Measurements from ENCODE around the gene ATP9A.

DNA sequence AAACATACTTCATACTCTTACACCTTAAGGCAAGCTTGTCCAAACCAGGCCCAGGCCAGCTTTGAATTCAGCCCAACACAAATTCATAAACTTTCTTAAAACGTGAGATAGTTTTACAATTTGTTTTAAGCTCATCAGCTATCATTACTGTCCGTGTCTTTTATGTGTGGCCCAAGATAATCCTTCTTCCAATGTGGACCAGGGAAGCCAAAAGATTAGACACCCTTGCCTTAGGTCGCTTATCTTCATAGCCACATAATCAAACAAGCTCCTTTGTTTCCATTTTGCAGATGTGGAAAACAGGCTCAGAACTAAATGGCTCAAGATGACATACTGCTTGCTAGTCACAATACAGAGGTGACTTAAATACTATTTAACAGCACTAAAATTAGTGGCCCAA, 28.1 kb upstream of the ATP9A start:
- TF ChIP-seq, protein P1, sequence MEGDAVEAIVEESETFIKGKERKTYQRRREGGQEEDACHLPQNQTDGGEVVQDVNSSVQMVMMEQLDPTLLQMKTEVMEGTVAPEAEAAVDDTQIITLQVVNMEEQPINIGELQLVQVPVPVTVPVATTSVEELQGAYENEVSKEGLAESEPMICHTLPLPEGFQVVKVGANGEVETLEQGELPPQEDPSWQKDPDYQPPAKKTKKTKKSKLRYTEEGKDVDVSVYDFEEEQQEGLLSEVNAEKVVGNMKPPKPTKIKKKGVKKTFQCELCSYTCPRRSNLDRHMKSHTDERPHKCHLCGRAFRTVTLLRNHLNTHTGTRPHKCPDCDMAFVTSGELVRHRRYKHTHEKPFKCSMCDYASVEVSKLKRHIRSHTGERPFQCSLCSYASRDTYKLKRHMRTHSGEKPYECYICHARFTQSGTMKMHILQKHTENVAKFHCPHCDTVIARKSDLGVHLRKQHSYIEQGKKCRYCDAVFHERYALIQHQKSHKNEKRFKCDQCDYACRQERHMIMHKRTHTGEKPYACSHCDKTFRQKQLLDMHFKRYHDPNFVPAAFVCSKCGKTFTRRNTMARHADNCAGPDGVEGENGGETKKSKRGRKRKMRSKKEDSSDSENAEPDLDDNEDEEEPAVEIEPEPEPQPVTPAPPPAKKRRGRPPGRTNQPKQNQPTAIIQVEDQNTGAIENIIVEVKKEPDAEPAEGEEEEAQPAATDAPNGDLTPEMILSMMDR (conservative IDR thresholded peaks at IDR 0.05 in 1 of 2, IDR thresholded peaks at IDR 0.05 in 1 of 2; ENCODE audit: low read depth in 1 of 2, low read length in 2 of 2) = no peak
- TF ChIP-seq EZH2 (IDR thresholded peaks at IDR 0.05; ENCODE audit: low read length, missing control alignments) = no peak
